Gastrocnemius medialis (tissue), 4 donors: ENCODE results near the gene GJC3.

Experiments
- CTCF ChIP-seq, 5 experiments: fragments of 450-650 bp in 3 of 5; fragments of 200-600 bp in 2 of 5; sonication (generic) in 2 of 5; IDR thresholded peaks in 4 of 5; conservative IDR thresholded peaks in 1 of 5; 1 replicate in 4 of 5; 2 replicates in 1 of 5; pipeline ENCODE4 v1.5.1; 2016 to 2019; ENCODE audit warnings: antibody characterized with exemption in 5 of 5, mild to moderate bottlenecking in 3 of 5, moderate library complexity in 3 of 5
- POLR2A ChIP-seq, 2 donors: fragments of 450-650 bp; IDR thresholded peaks; one replicate each; pipeline ENCODE4 v1.6.1; 2017; ENCODE audit warnings: antibody characterized with exemption in 2 of 2, mild to moderate bottlenecking in 2 of 2, moderate library complexity in 2 of 2

- TF ChIP-seq CTCF (IDR thresholded peaks at IDR 0.05 in 4 of 5, conservative IDR thresholded peaks at IDR 0.05 in 1 of 5) (peak; percentile 23 to 52 (median 34)), POLR2A (IDR thresholded peaks at IDR 0.05) (peak; percentile 82 to 85)
Observed at GRCh38 chr7:99918959-99919813, 10.2 kb downstream of the GJC3 start, which contains the start of gene TRIM4.
